Vagina (tissue), 2 donors: ENCODE data around the gene NRXN3. TPM values are rescaled to one million over a fixed set of nuclear protein-coding genes. Genes with fewer than 3 reads are reported as not detected.

Experiments
- DNase-seq, 2 donors: peaks; one replicate each; pipeline ENCODE4 v3.0.0-alpha.2; 2017; ENCODE audit errors: extremely low spot score in 2 of 2
- H3K27ac ChIP-seq: fragments of 200-600 bp; sonication (generic); one replicate; pipeline ENCODE4 v1.5.1; 2019
- H3K27me3 ChIP-seq: fragments of 200-600 bp; sonication (generic); one replicate; pipeline ENCODE4 v1.5.1; 2019
- H3K36me3 ChIP-seq, 2 donors: fragments of 200-600 bp; sonication (generic); one replicate each; pipeline ENCODE4 v1.5.1; 2017 to 2019
- H3K4me1 ChIP-seq: fragments of 200-600 bp; sonication (generic); one replicate; pipeline ENCODE4 v1.5.1; 2019
- H3K4me3 ChIP-seq, 2 donors: fragments of 200-600 bp; sonication (generic); 1 replicate in 1 of 2; 2 replicates in 1 of 2; pipeline ENCODE4 v1.5.1; 2016 to 2019
- H3K9me3 ChIP-seq: fragments of 200-600 bp; sonication (generic); one replicate; pipeline ENCODE4 v1.5.1; 2019
- CTCF ChIP-seq, 3 experiments: fragments of 450-650 bp in 2 of 3; fragments of 200-600 bp in 1 of 3; sonication (generic) in 1 of 3; IDR thresholded peaks; one replicate each; pipeline ENCODE4 v1.5.1; 2017 to 2019; ENCODE audit warnings: antibody characterized with exemption in 3 of 3, mild to moderate bottlenecking in 2 of 3, moderate library complexity in 2 of 3
- POLR2A ChIP-seq, 2 donors: fragments of 450-650 bp; IDR thresholded peaks; one replicate each; pipeline ENCODE4 v1.6.1; 2017; ENCODE audit warnings: antibody characterized with exemption in 2 of 2, mild to moderate bottlenecking in 2 of 2, moderate library complexity in 2 of 2
- POLR2AphosphoS5 ChIP-seq, 2 donors: sonication (generic); formaldehyde crosslinking; IDR thresholded peaks; one replicate each; pipeline ENCODE4 v1.9.0; 2017; ENCODE audit warnings: antibody characterized with exemption in 2 of 2, mild to moderate bottlenecking in 2 of 2, low read depth in 1 of 2; ENCODE audit not compliant: insufficient read depth in 1 of 2
- intact Hi-C: fragments of 100-400 bp; cut with DNase I; formaldehyde crosslinking; loops from one replicate; pipeline ENCODE4 v1.15.1; 2023
- total RNA-seq: library from RNA; depleted of rRNA; stranded (reverse); fragments of >200 nt; gene quantifications from one replicate; pipeline ENCODE4 v1.2.3, GENCODE V29; 2016

The NRXN3 gene
- total RNA-seq, 1 donor from 2014 or later, result 4.7 TPM

- no peaks in the 10 kb centered on the region for H3K4me1 ChIP-seq
- H3K27ac ChIP-seq, result no peak overlapping the region
- H3K4me3 ChIP-seq, result no peak overlapping the region
- DNase-seq, result no peak
- no peaks in the 10 kb centered on the region for H3K9me3 ChIP-seq
- TF ChIP-seq CTCF (IDR thresholded peaks at IDR 0.05) (no peak), POLR2A (IDR thresholded peaks at IDR 0.05) (no peak), POLR2AphosphoS5 (IDR thresholded peaks at IDR 0.05; ENCODE audit: insufficient read depth in 1 of 2, low read depth in 1 of 2) (no peak)
- H3K36me3 ChIP-seq, result no peaks in the 10 kb centered on the region
- intact Hi-C loops, result no loop called here
- H3K27me3 ChIP-seq, result no peaks in the 10 kb centered on the region
These were observed 1443.5 kb downstream of the NRXN3 start for GRCh38 chr14:79613625-79614024.

- Histone ChIP-seq H3K27me3 (no peaks in the 10 kb centered on the region), H3K27ac (no peak overlapping the region), H3K4me1 (no peaks in the 10 kb centered on the region), H3K4me3 (no peak overlapping the region), H3K36me3 (no peaks in the 10 kb centered on the region), H3K9me3 (no peaks in the 10 kb centered on the region)
- intact Hi-C loops, result no loop called here
- no peak for TF ChIP-seq POLR2A (IDR thresholded peaks at IDR 0.05)
- TF ChIP-seq POLR2AphosphoS5 (IDR thresholded peaks at IDR 0.05; ENCODE audit: insufficient read depth in 1 of 2, low read depth in 1 of 2), result no peak
- no peak for TF ChIP-seq CTCF (IDR thresholded peaks at IDR 0.05)
- no peak for DNase-seq
These were observed 1444.3 kb downstream of the NRXN3 start for GRCh38 chr14:79614448-79614847.

- H3K27ac ChIP-seq, result no peak overlapping the region
- H3K4me1 ChIP-seq, result no peaks in the 10 kb centered on the region
- H3K9me3 ChIP-seq, result no peaks in the 10 kb centered on the region
- intact Hi-C loops, result no loop called here
- DNase-seq, result no peak
- H3K4me3 ChIP-seq, result no peak overlapping the region
- no peak for TF ChIP-seq POLR2A (IDR thresholded peaks at IDR 0.05)
- no peak for TF ChIP-seq CTCF (IDR thresholded peaks at IDR 0.05)
- no peak for TF ChIP-seq POLR2AphosphoS5 (IDR thresholded peaks at IDR 0.05; ENCODE audit: insufficient read depth in 1 of 2, low read depth in 1 of 2)
- no peaks in the 10 kb centered on the region for H3K36me3 ChIP-seq
- no peaks in the 10 kb centered on the region for H3K27me3 ChIP-seq
These were observed 1456.9 kb downstream of the NRXN3 start for GRCh38 chr14:79627058-79627457.

GRCh38 chr14:79629411-79630287, 1459.5 kb downstream of the NRXN3 start:
- intact Hi-C loops, result no loop called here
- DNase-seq, result no peak
- no peak overlapping the region for H3K27ac ChIP-seq
- no peak for TF ChIP-seq POLR2AphosphoS5 (IDR thresholded peaks at IDR 0.05; ENCODE audit: insufficient read depth in 1 of 2, low read depth in 1 of 2)
- TF ChIP-seq CTCF (IDR thresholded peaks at IDR 0.05), result no peak
- no peak for TF ChIP-seq POLR2A (IDR thresholded peaks at IDR 0.05)
- H3K36me3 ChIP-seq, result no peaks in the 10 kb centered on the region
- H3K4me1 ChIP-seq, result no peaks in the 10 kb centered on the region
- H3K27me3 ChIP-seq, result no peaks in the 10 kb centered on the region
- H3K4me3 ChIP-seq, result no peak overlapping the region
- H3K9me3 ChIP-seq, result no peaks in the 10 kb centered on the region

- DNase-seq, result no peak
- Histone ChIP-seq H3K4me3 (no peak overlapping the region), H3K4me1 (no peaks in the 10 kb centered on the region), H3K27me3 (no peaks in the 10 kb centered on the region), H3K9me3 (no peaks in the 10 kb centered on the region), H3K36me3 (no peaks in the 10 kb centered on the region), H3K27ac (no peak overlapping the region)
- TF ChIP-seq CTCF (IDR thresholded peaks at IDR 0.05), result no peak
- no peak for TF ChIP-seq POLR2AphosphoS5 (IDR thresholded peaks at IDR 0.05; ENCODE audit: insufficient read depth in 1 of 2, low read depth in 1 of 2)
- no peak for TF ChIP-seq POLR2A (IDR thresholded peaks at IDR 0.05)
- intact Hi-C loops, result no loop called here
These were observed 1460.3 kb downstream of the NRXN3 start for GRCh38 chr14:79630288-79630960.
